H1 (cell line): ENCODE data around the gene HMG20A. TPM values are rescaled to one million over a fixed set of nuclear protein-coding genes. Genes with fewer than 3 reads are reported as not detected.

Source experiments
- CTCF ChIA-PET: fragments of 300-600 bp; sonication (Branson Sonifier 250); formaldehyde crosslinking; loops from one replicate; lab custom pipeline; 2021; ENCODE audit not compliant: partially characterized antibody; lab: Charles Lee
- POLR2A ChIA-PET: fragments of 300-600 bp; sonication (Branson Sonifier 250); formaldehyde crosslinking; loops from one replicate; lab custom pipeline; 2021; ENCODE audit warnings: inconsistent platforms; ENCODE audit not compliant: partially characterized antibody; lab: Charles Lee
- DNase-seq, 2 experiments: peaks; one replicate each; pipeline versions ENCODE4 v3.0.0 to v3.0.0-alpha.2; 2010 to 2022; ENCODE audit warnings: low spot score in 2 of 2, low read depth in 1 of 2, mixed read lengths in 1 of 2
- FAIRE-seq: peaks from 2 replicates; lab custom pipeline; 2011; peaks lifted over from hg19 to GRCh38; lab: Jason Lieb, UNC
- H2AFZ ChIP-seq: 2 replicates; pipeline ENCODE4 v1.8.1; 2012; ENCODE audit warnings: low read length, inconsistent platforms
- H2AK5ac ChIP-seq: 2 replicates; pipeline ENCODE4 v1.6.1; 2013; ENCODE audit warnings: low read depth, low read length
- H2BK120ac ChIP-seq: replicated peaks from 2 replicates; pipeline ENCODE3; 2013; ENCODE audit warnings: low read depth, low read length, inconsistent platforms
- H2BK12ac ChIP-seq: 2 replicates; pipeline ENCODE4 v1.6.1; 2013; ENCODE audit warnings: low read depth, low read length
- H2BK15ac ChIP-seq: 2 replicates; pipeline ENCODE4 v1.6.1; 2013; ENCODE audit warnings: low read length
- H2BK20ac ChIP-seq: 2 replicates; pipeline ENCODE4 v1.6.1; 2013; ENCODE audit warnings: low read length
- H2BK5ac ChIP-seq: 2 replicates; pipeline ENCODE4 v1.6.1; 2013; ENCODE audit warnings: low read depth, low read length
- H3K14ac ChIP-seq: 2 replicates; pipeline ENCODE4 v1.6.1; 2013; ENCODE audit warnings: inconsistent platforms; ENCODE audit not compliant: insufficient read length
- H3K18ac ChIP-seq: 2 replicates; pipeline ENCODE4 v1.6.1; 2013; ENCODE audit warnings: low read length; ENCODE audit errors: extremely low read depth
- H3K23ac ChIP-seq: 2 replicates; pipeline ENCODE4 v1.6.1; 2013; ENCODE audit warnings: inconsistent platforms; ENCODE audit not compliant: insufficient read length
- H3K23me2 ChIP-seq: 2 replicates; pipeline ENCODE4 v1.6.1; 2013; ENCODE audit warnings: low read depth, low read length
- H3K27ac ChIP-seq: 2 replicates; pipeline ENCODE4 v1.6.1; 2011; ENCODE audit warnings: low read depth, low read length, inconsistent platforms
- H3K27me3 ChIP-seq, 4 experiments: replicated peaks in 1 of 4; 1 replicate in 1 of 4; 2 replicates in 3 of 4; pipeline versions ENCODE4 v1.6.1 to v1.8.1; 2011 to 2013; ENCODE audit warnings: low read length in 3 of 4, mild to moderate bottlenecking in 3 of 4, inconsistent platforms in 2 of 4, mixed read lengths in 2 of 4, moderate library complexity in 1 of 4; ENCODE audit not compliant: control insufficient read depth in 3 of 4, insufficient read depth in 3 of 4; ENCODE audit errors: extremely low read depth in 1 of 4
- H3K36me3 ChIP-seq, 4 experiments: 2 replicates each; pipeline versions ENCODE4 v1.6.1 to v1.8.1; 2011 to 2013; ENCODE audit warnings: mild to moderate bottlenecking in 4 of 4, low read length in 3 of 4, moderate library complexity in 2 of 4, control low read depth in 1 of 4, inconsistent platforms in 1 of 4; ENCODE audit not compliant: insufficient read depth in 4 of 4, control insufficient read depth in 2 of 4
- H3K4ac ChIP-seq: replicated peaks from 2 replicates; pipeline ENCODE3; 2013; ENCODE audit warnings: low read length, low read depth, mixed read lengths, inconsistent platforms; ENCODE audit not compliant: insufficient read length
- H3K4me1 ChIP-seq, 4 experiments: replicated peaks in 1 of 4; 1 replicate in 1 of 4; 2 replicates in 3 of 4; pipeline versions ENCODE4 v1.6.1 to v1.8.1; 2011 to 2013; ENCODE audit warnings: low read length in 3 of 4, inconsistent platforms in 2 of 4, mixed read lengths in 1 of 4; ENCODE audit not compliant: insufficient read depth in 4 of 4, control insufficient read depth in 3 of 4
- H3K4me2 ChIP-seq, 2 experiments: 2 replicates each; pipeline versions ENCODE4 v1.6.1 to v1.8.1; 2011 to 2013; ENCODE audit warnings: low read depth in 2 of 2, low read length in 2 of 2, control low read depth in 1 of 2, inconsistent platforms in 1 of 2, mild to moderate bottlenecking in 1 of 2; ENCODE audit not compliant: insufficient read depth in 1 of 2
- H3K4me3 ChIP-seq, 4 experiments: fragments of 200-600, 300-600 bp in 1 of 4; sonication (generic), shearing (Covaris generic), sonication (Bioruptor Twin) in 1 of 4; 2 replicates each; pipeline versions ENCODE4 v1.5.1 to v1.8.1; 2011 to 2016; ENCODE audit warnings: low read length in 4 of 4, low read depth in 3 of 4, control low read depth in 2 of 4, inconsistent platforms in 2 of 4, mild to moderate bottlenecking in 2 of 4, mixed read lengths in 1 of 4, moderate library complexity in 1 of 4; ENCODE audit not compliant: insufficient read depth in 2 of 4; ENCODE audit errors: extremely low read depth in 1 of 4
- H3K56ac ChIP-seq: replicated peaks from 2 replicates; pipeline ENCODE3; 2013; ENCODE audit warnings: low read depth, mild to moderate bottlenecking, mixed read lengths, low read length, inconsistent platforms; ENCODE audit not compliant: insufficient read length
- H3K79me1 ChIP-seq: 2 replicates; pipeline ENCODE4 v1.6.1; 2013; ENCODE audit warnings: low read depth, low read length, control low read depth
- H3K79me2 ChIP-seq, 2 experiments: 2 replicates each; pipeline versions ENCODE4 v1.6.1 to v1.8.1; 2012 to 2013; ENCODE audit warnings: low read length in 2 of 2, mild to moderate bottlenecking in 2 of 2, inconsistent platforms in 1 of 2; ENCODE audit not compliant: insufficient read depth in 2 of 2, control insufficient read depth in 1 of 2
- H3K9ac ChIP-seq, 4 experiments: replicated peaks in 1 of 4; 1 replicate in 1 of 4; 2 replicates in 3 of 4; pipeline versions ENCODE4 v1.6.1 to v1.8.1; 2011 to 2013; ENCODE audit warnings: low read depth in 3 of 4, low read length in 3 of 4, control low read depth in 2 of 4, mild to moderate bottlenecking in 2 of 4, moderate library complexity in 2 of 4, inconsistent platforms in 1 of 4; ENCODE audit errors: extremely low read depth in 1 of 4
- H3K9me3 ChIP-seq, 2 experiments: 2 replicates each; pipeline versions ENCODE4 v1.6.1 to v1.8.1; 2012 to 2013; ENCODE audit warnings: mild to moderate bottlenecking in 2 of 2, moderate library complexity in 2 of 2, control low read depth in 1 of 2, inconsistent platforms in 1 of 2, low read depth in 1 of 2, low read length in 1 of 2, mixed read lengths in 1 of 2; ENCODE audit not compliant: insufficient read depth in 2 of 2
- H4K20me1 ChIP-seq, 2 experiments: replicated peaks in 1 of 2; 2 replicates each; pipeline versions ENCODE3 to v1.8.1; 2011 to 2013; ENCODE audit warnings: inconsistent platforms in 2 of 2, low read length in 2 of 2, mild to moderate bottlenecking in 1 of 2; ENCODE audit not compliant: insufficient read depth in 2 of 2, control insufficient read depth in 1 of 2
- H4K5ac ChIP-seq: 2 replicates; pipeline ENCODE4 v1.6.1; 2013; ENCODE audit warnings: low read length, low read depth, mixed read lengths, inconsistent platforms; ENCODE audit not compliant: insufficient read length
- H4K8ac ChIP-seq: 2 replicates; pipeline ENCODE4 v1.8.0; 2013; ENCODE audit warnings: mild to moderate bottlenecking, moderate library complexity, low read length, inconsistent platforms; ENCODE audit not compliant: insufficient read depth; ENCODE audit errors: extremely low read depth
- H4K91ac ChIP-seq: replicated peaks from 2 replicates; pipeline ENCODE3; 2013; ENCODE audit warnings: low read length, mixed read lengths, inconsistent platforms; ENCODE audit not compliant: insufficient read length
- BACH1 ChIP-seq: IDR thresholded peaks from 2 replicates; pipeline ENCODE4 v1.6.1; 2012; ENCODE audit warnings: low read length, improper control_type of control experiment
- CHD2 ChIP-seq: IDR thresholded peaks from 2 replicates; pipeline ENCODE4 v1.6.1; 2012; ENCODE audit warnings: low read length, improper control_type of control experiment
- HDAC6 ChIP-seq: IDR thresholded peaks from one replicate; pipeline ENCODE4 v1.7.1; 2012; ENCODE audit warnings: low read depth, mild to moderate bottlenecking, inconsistent platforms, low read length, moderate library complexity
- JUND ChIP-seq: IDR thresholded peaks from 2 replicates; pipeline ENCODE4 v1.6.1; 2011; ENCODE audit warnings: mild to moderate bottlenecking, improper control_type of control experiment, low read length
- SRF ChIP-seq: IDR thresholded peaks from 2 replicates; pipeline ENCODE4 v1.6.1; 2011; ENCODE audit warnings: mild to moderate bottlenecking, low read depth, low read length, moderate library complexity
- ZNF274 ChIP-seq: IDR thresholded peaks from 2 replicates; pipeline ENCODE4 v1.7.0; 2012; ENCODE audit warnings: low read length, borderline replicate concordance; ENCODE audit errors: extremely low read depth
- WGBS, 2 experiments: shearing (Covaris generic) in 1 of 2; methylation state at CpG; one replicate each; pipeline versions ENCODE4 v1.1.6 to v1.1.7; 2013 to 2015; ENCODE audit warnings: low lambda C conversion rate in 2 of 2, mixed read lengths in 2 of 2, inconsistent platforms in 1 of 2, low coverage in 1 of 2, missing lambda C conversion rate in 1 of 2; ENCODE audit not compliant: insufficient replicate concordance in 2 of 2, insufficient coverage in 1 of 2, insufficient read length in 1 of 2; ENCODE audit errors: extremely low coverage in 1 of 2, missing lambda C conversion rate in 1 of 2; 5-methylcytosine and 5-hydroxymethylcytosine counted together
- polyA plus RNA-seq, 7 experiments: library from polyadenylated mRNA; depleted of rRNA in 3 of 7; stranded (reverse) in 5 of 7; unstranded in 2 of 7; fragments of >200 nt in 5 of 7; fragments of 200-250 nt in 2 of 7; gene quantifications; 1 replicate in 5 of 7; 2 replicates in 1 of 7; 4 replicates in 1 of 7; pipeline versions ENCODE4 v1.2.1 to v1.2.3, GENCODE V29; 2011 to 2013; ENCODE audit warnings: missing spikeins in 2 of 7, mixed read lengths in 2 of 7
- total RNA-seq: library from RNA; stranded (reverse); fragmentation: NEBNext Ultra II Directional; extraction: Animal tissue kit (Norgen Biotek cat#: 25700); gene quantifications from 2 replicates; pipeline ENCODE4 v1.2.1, GENCODE V29; 2021

Gene HMG20A
- total and polyA plus RNA-seq, 2 of the 8 experiments (the other 6 are each of a cell fraction or from before 2014, with no cell fraction given): 52.1 to 59.7 TPM

DNA sequence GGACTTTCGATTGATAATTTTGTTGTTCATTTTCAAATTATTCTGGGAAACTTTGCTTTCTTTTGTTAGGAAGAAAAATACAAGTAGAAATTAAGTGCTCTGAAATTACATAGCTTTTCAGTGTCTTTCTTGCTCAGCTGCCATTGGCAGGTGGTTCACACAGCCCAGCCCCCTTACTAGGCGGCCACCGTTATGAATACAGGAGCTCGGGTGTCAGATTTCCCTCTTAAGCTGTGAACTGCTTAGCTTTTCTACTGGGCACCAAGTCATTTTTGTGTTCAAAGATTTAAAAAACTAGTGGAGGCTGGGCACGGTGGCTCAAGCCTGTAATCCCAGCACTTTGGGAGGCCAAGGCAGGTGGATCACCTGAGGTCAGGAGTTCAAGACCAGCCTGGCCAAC lies 55.2 kb downstream of the HMG20A start:
- TF ChIP-seq JUND (no peak), ZNF274 (no peak), BACH1 (no peak), HDAC6 (no peak), SRF (no peak), CHD2 (no peak)
- no peaks in the 10 kb centered on the region for H3K79me2 ChIP-seq
- ChIA-PET CTCF (interaction anchor here (0.8 to 2.5 kb wide), 6 partner anchors 21 to 367 kb away, joined by 3 to 12 read pairs (median 4); no protein-coding TSS in a partner anchor), POLR2A (no interaction called here)
- H2BK5ac ChIP-seq: no peak overlapping the region
- H3K9ac ChIP-seq: no peak overlapping the region
- peaks cover 0 to 1% of the 10 kb centered on the region in 2 experiments for H4K20me1 ChIP-seq
- FAIRE-seq: no peak
- no peak overlapping the region for H3K4me2 ChIP-seq
- no peak overlapping the region for H2BK20ac ChIP-seq
- H4K8ac ChIP-seq: no peak overlapping the region
- no peak overlapping the region for H3K56ac ChIP-seq
- H2BK12ac ChIP-seq: no peak overlapping the region
- no peak overlapping the region for H3K18ac ChIP-seq
- H3K9me3 ChIP-seq: no peaks in the 10 kb centered on the region
- no peak overlapping the region for H2BK120ac ChIP-seq
- no peak overlapping the region for H2AFZ ChIP-seq
- H3K4ac ChIP-seq: no peak overlapping the region
- no peak overlapping the region for H2BK15ac ChIP-seq
- H3K23me2 ChIP-seq: no peaks in the 10 kb centered on the region
- H2AK5ac ChIP-seq: no peak overlapping the region
- no peak overlapping the region for H3K27ac ChIP-seq
- no peak overlapping the region for H3K14ac ChIP-seq
- no peak overlapping the region for H4K5ac ChIP-seq
- H4K91ac ChIP-seq: no peak overlapping the region
- H3K27me3 ChIP-seq: no peaks in the 10 kb centered on the region
- no peak for DNase-seq
- H3K79me1 ChIP-seq: no peaks in the 10 kb centered on the region
- 69% methylated on average over 5 of the region's 5 CpGs; no CpG with 5 or more reads in 1 of the 2 experiments for WGBS, 2 experiments
- no peak overlapping the region for H3K23ac ChIP-seq
- H3K4me3 ChIP-seq: no peak overlapping the region
- peaks cover 0 to 29% (median 13%) of the 10 kb centered on the region in 4 experiments; a peak in 6 of 8 replicates for H3K36me3 ChIP-seq
- H3K4me1 ChIP-seq: peaks cover 0 to 2% (median 0%) of the 10 kb centered on the region in 4 experiments; a peak in 3 of 7 replicates
